ENCODE measurements around the gene KAT2B. TPM values are rescaled to one million over a fixed set of nuclear protein-coding genes. Genes with fewer than 3 reads are reported as not detected.

KAT2B gene
- total RNA-seq, 1 experiment from 2014 or later, result 3.7 TPM

DNA sequence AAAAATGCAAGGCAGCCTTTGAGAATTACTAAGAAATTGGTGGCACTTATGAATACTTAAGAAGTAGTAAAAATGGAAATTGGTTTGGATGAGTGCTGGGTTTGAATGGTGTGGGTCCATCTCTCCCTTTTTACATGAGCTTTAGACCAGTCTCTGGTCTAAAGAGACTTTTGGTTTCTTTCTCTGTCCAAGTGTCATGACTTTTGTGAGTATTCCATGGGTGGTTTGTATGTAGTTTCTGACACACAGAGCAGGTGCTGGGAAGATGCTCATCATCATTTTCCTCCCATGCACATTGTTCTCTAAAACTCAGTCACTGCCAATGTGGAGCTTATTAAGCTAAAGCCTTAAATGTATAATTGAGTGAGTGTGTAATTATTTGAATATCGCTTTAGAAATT, 63.5 kb downstream of the KAT2B start:
- Histone ChIP-seq H3K4me3 (replicated peaks in 1 of 2; ENCODE audit: low read depth in 1 of 2, low read length in 2 of 2) (no peak overlapping the region), H3K79me2 (ENCODE audit: insufficient read depth, low read length) (no peaks in the 10 kb centered on the region), H4K20me1 (ENCODE audit: insufficient read depth) (no peaks in the 10 kb centered on the region), H3K4me2 (ENCODE audit: low read length) (no peak overlapping the region), H3K27me3 (ENCODE audit: insufficient read depth, low read length) (no peaks in the 10 kb centered on the region), H3K9me3 (ENCODE audit: control insufficient read depth in 1 of 2, insufficient read depth in 1 of 2, low read depth in 1 of 2, low read length in 2 of 2) (no peaks in the 10 kb centered on the region), H3K27ac (ENCODE audit: low read depth, low read length) (no peak overlapping the region), H2AFZ (ENCODE audit: low read depth, low read length, poor library complexity, severe bottlenecking) (no peak overlapping the region), H3K9me2 (ENCODE audit: insufficient read depth) (no peaks in the 10 kb centered on the region), H3K36me3 (ENCODE audit: control insufficient read depth in 1 of 2, insufficient read depth in 2 of 2, low read length in 2 of 2) (no peaks in the 10 kb centered on the region), H3K4me1 (ENCODE audit: control insufficient read depth in 1 of 2, insufficient read depth in 2 of 2, low read length in 2 of 2) (no peaks in the 10 kb centered on the region), H3K9ac (ENCODE audit: low read length) (no peak overlapping the region)
- RAD21 ChIA-PET (ENCODE audit: low non-redundant PET in 1 of 2, low total read pairs in 2 of 2, uncharacterized antibody in 2 of 2, unreplicated experiment in 2 of 2), result no interaction called here
- intact Hi-C loops (cut with micrococcal nuclease), result no loop called here
- no peak for DNase-seq (ENCODE audit: low read depth, low spot score)
- CTCF ChIA-PET, result no interaction called here
- no peak for ATAC-seq
- TF ChIP-seq EGR1 (IDR thresholded peaks at IDR 0.05; ENCODE audit: low read depth), result no peak
- BruUV-seq (replicated peaks), result no TSS peak
- POLR2A ChIA-PET, result no interaction called here

DNA sequence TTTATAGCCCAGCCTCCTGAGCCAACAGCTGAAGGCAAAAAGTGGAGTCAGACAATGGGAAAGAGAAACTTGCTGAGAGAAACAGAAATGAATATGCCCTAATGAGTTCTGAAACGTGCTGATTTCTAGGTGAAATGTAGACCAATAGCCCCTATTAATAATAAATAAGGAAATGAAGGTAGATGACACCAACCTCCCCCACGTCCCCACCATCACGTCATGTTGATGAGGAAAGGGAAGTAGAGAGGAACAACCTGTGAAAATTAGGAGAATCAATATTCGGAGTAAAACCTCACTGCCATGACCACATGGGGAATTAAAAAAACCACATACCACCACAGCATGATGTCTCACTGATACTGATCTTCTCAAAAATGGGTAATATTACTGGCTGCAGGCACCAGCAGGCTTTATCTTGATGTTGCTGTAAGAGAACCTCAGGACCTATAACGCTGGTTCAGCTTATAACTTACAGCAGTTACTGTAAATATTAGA, 64.0 kb downstream of the KAT2B start:
- DNase-seq (ENCODE audit: low read depth, low spot score) (no peak), ATAC-seq (no peak)
- ChIA-PET CTCF (no interaction called here), POLR2A (no interaction called here), RAD21 (ENCODE audit: low non-redundant PET in 1 of 2, low total read pairs in 2 of 2, uncharacterized antibody in 2 of 2, unreplicated experiment in 2 of 2) (no interaction called here)
- Histone ChIP-seq H3K27me3 (ENCODE audit: insufficient read depth, low read length) (no peaks in the 10 kb centered on the region), H3K4me1 (ENCODE audit: control insufficient read depth in 1 of 2, insufficient read depth in 2 of 2, low read length in 2 of 2) (no peaks in the 10 kb centered on the region), H3K9me3 (ENCODE audit: control insufficient read depth in 1 of 2, insufficient read depth in 1 of 2, low read depth in 1 of 2, low read length in 2 of 2) (no peaks in the 10 kb centered on the region), H3K4me3 (replicated peaks in 1 of 2; ENCODE audit: low read depth in 1 of 2, low read length in 2 of 2) (no peak overlapping the region), H3K79me2 (ENCODE audit: insufficient read depth, low read length) (no peaks in the 10 kb centered on the region), H2AFZ (ENCODE audit: low read depth, low read length, poor library complexity, severe bottlenecking) (no peak overlapping the region), H3K36me3 (ENCODE audit: control insufficient read depth in 1 of 2, insufficient read depth in 2 of 2, low read length in 2 of 2) (no peaks in the 10 kb centered on the region), H3K9me2 (ENCODE audit: insufficient read depth) (no peaks in the 10 kb centered on the region), H3K27ac (ENCODE audit: low read depth, low read length) (no peak overlapping the region), H3K4me2 (ENCODE audit: low read length) (no peak overlapping the region), H4K20me1 (ENCODE audit: insufficient read depth) (no peaks in the 10 kb centered on the region), H3K9ac (ENCODE audit: low read length) (no peak overlapping the region)
- intact Hi-C loops (cut with micrococcal nuclease), result no loop called here
- BruUV-seq (replicated peaks), result no TSS peak
- TF ChIP-seq CBX3 (IDR thresholded peaks at IDR 0.05; ENCODE audit: low read depth) (no peak), SP1 (IDR thresholded peaks at IDR 0.05; ENCODE audit: low read depth) (no peak), POLR2A (IDR thresholded peaks at IDR 0.05; ENCODE audit: borderline replicate concordance, extremely low read depth, insufficient read depth, insufficient read length) (no peak), ELF1 (IDR thresholded peaks at IDR 0.05; ENCODE audit: borderline replicate concordance, low read depth) (no peak), SRF (IDR thresholded peaks at IDR 0.05; ENCODE audit: low read depth) (no peak), CEBPB (IDR thresholded peaks at IDR 0.05; ENCODE audit: low read depth) (no peak), RAD21 (IDR thresholded peaks at IDR 0.05; ENCODE audit: low read depth) (no peak), MAX (IDR thresholded peaks at IDR 0.05) (no peak), EZH2phosphoT487 (IDR thresholded peaks at IDR 0.05; ENCODE audit: borderline replicate concordance) (no peak), ZFX (IDR thresholded peaks at IDR 0.05) (no peak)
